Mucosa of rectum (tissue), 2 donors: Measurements from ENCODE around the gene XYLT1.

Source experiments
- H3K27ac ChIP-seq, 2 donors: one replicate each; pipeline ENCODE4 v1.7.0; 2013; ENCODE audit warnings: inconsistent platforms in 2 of 2, low read depth in 2 of 2, low read length in 2 of 2
- H3K27me3 ChIP-seq, 2 donors: one replicate each; pipeline ENCODE4 v1.7.0; 2013; ENCODE audit warnings: low read length in 2 of 2; ENCODE audit not compliant: control insufficient read depth in 2 of 2, insufficient read depth in 2 of 2
- H3K36me3 ChIP-seq, 2 donors: one replicate each; pipeline ENCODE4 v1.7.0; 2013; ENCODE audit warnings: low read length in 2 of 2; ENCODE audit not compliant: control insufficient read depth in 2 of 2, insufficient read depth in 2 of 2
- H3K4me1 ChIP-seq, 2 donors: one replicate each; pipeline ENCODE4 v1.7.0; 2013; ENCODE audit warnings: low read length in 2 of 2, mild to moderate bottlenecking in 1 of 2; ENCODE audit not compliant: control insufficient read depth in 2 of 2, insufficient read depth in 2 of 2
- H3K4me3 ChIP-seq, 2 donors: one replicate each; pipeline ENCODE4 v1.7.0; 2013; ENCODE audit warnings: low read length in 2 of 2
- H3K9ac ChIP-seq, 2 donors: one replicate each; pipeline ENCODE4 v1.7.0; 2013; ENCODE audit warnings: low read length in 2 of 2, low read depth in 1 of 2, mild to moderate bottlenecking in 1 of 2
- H3K9me3 ChIP-seq, 2 donors: one replicate each; pipeline ENCODE4 v1.7.0; 2013; ENCODE audit warnings: low read length in 2 of 2; ENCODE audit not compliant: control insufficient read depth in 2 of 2
- donor health status: healthy.
- donor health status: Normal muscosa, but diverticular disease.

Gene XYLT1

DNA sequence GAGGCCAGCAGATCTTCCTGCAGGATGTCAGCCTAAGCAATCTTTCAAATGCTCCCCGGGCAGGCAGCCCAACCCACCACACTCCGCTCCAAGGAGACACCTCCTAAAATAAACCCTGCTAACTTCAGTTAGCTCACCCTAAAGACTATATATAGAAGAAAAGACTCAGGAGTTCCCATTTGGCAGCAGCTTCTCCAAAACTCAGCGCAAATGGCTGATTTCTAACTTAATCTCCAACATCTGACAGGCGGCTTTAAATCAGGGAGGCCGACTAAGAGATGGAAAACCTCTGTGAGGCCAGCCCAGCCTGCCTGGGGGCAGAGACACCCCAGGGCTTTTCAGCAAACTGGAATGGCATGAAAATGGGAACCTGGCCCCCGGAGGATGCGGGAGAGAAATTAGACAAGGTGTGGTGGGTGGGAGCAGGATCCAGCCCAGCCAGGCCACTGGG, 91.6 kb downstream of the XYLT1 start:
- Histone ChIP-seq H3K27ac (peak overlapping the region; percentile 46 to 57), H3K9me3 (no peaks in the 10 kb centered on the region), H3K4me1 (peaks cover 10 to 18% of the 10 kb centered on the region in 2 donors), H3K9ac (peak overlapping the region in 1 of 2 donors; percentile 30), H3K36me3 (no peaks in the 10 kb centered on the region), H3K27me3 (no peaks in the 10 kb centered on the region), H3K4me3 (no peak overlapping the region)

DNA sequence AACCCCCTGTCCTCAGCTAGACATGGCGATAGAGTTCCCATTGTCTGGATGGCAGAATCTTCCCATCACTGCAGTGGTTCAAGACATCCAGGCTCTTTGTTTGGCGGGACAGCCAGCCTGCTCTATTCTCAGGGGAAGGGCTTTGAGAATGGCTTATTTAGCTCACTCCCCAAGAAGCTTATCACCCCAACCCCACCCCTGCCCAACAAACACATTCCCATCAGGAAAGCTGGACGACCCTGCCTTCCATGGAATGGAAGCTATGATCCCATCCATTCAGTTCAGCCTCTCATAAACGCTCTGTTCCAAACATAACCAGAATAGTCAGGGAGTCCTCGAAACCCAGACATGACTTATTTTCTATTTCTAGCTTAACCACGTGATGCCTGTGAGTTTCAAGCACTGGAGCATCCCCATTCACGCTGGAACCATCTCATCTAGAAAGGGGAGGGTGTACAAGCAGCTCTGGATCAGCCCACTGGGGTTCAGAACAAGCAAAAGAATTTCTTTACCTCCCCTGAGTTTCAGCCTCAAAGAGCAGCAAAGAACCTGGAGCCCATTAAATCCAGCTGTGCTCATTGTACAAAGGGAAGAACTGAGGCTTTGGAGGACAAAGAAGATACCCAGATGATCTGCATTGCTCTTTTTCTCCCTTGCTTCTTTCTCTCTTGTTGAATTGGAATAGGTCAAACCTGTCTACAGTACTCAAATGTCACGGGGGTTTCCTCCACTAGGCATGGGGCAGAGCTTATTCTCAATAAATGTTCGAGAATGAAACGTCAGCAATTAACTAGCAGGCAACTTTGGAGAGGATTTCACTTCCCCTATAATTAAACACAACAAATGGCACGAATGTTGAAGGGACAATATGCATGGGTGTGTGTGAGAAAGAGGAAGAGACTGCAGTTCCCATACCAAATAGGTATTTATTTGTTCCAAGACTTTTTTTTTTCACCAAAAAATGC, 93.1 kb downstream of the XYLT1 start:
- Histone ChIP-seq H3K9ac (no peak overlapping the region), H3K4me3 (no peak overlapping the region), H3K36me3 (no peaks in the 10 kb centered on the region), H3K27me3 (no peaks in the 10 kb centered on the region), H3K4me1 (peaks cover 10 to 18% of the 10 kb centered on the region in 2 donors), H3K9me3 (no peaks in the 10 kb centered on the region), H3K27ac (peak overlapping the region; percentile 57 to 62)

DNA sequence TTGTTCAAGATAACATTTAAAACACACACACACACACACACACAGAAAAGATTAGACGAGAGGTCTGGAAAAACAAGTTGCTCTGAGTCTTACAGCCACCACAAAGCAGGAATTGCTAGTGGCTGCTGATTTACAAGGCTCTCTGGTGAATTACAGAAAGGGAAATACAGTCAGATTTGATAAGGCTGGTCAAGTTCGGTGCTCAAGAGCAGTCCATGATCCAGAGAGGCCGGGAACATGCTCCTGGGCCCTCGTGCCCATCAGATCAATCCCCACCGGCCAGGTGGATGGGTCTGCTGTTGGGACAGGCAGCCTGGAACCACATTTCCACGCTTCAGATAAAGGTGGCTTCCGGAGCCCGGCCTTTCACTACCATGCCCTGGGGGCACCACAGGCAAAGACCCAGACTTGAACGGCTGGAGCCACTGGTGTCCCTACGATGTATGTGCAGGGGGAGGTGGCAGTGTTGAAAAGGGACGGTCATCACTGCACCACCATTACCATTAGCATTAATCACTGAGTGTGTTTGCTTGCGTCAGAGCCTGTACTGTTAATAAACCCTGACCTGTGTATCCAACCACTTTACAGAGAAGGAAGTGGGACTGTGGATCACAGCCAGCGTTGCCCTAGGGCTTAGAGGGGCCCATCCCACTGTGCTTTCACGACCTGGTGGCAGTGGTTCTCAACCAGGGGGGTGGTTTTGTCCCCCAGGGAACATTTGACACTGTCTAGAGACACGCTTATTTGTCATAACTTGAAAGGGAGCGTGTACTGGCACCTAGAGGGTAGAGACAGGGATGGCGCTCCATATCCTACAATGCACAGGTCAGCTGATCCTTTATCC, 95.1 kb downstream of the XYLT1 start:
- Histone ChIP-seq H3K4me1 (peaks cover 18 to 25% of the 10 kb centered on the region in 2 donors), H3K9ac (peak overlapping the region in 1 of 2 donors; percentile 31)

DNA sequence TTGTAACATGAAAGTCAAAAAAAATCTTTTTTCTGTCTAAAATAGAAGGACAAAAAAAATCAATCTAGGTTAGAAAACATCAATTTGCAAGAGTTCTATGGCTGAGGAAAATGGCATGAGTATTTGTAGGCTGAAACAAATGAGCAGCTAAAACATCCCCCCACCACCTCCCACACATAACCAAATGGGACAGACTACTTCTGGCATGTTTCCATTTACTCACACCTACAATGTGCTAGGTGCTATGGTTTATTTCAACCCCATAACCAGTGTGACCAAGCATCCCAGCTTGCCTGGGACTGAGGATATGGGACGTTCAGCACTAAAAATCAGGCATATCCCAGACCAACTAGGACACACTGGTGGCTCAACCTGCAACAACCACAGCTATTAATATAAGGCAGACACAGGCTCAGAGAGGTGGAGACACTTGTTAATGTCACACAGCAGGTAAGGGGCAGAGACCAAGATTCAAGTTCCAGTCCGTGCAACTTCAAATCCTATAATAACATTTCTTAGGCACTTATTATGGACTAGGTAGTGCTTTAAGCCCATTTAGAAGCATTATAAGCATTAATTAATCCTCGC, 96.0 kb downstream of the XYLT1 start:
- Histone ChIP-seq H3K4me1 (peaks cover 27 to 34% of the 10 kb centered on the region in 2 donors), H3K27ac (no peak overlapping the region), H3K27me3 (no peaks in the 10 kb centered on the region), H3K9ac (no peak overlapping the region), H3K9me3 (no peaks in the 10 kb centered on the region), H3K4me3 (no peak overlapping the region), H3K36me3 (no peaks in the 10 kb centered on the region)

More for the DNA sequence above, 95.1 kb downstream of the XYLT1 start:
- H3K9me3 ChIP-seq = no peaks in the 10 kb centered on the region
- no peak overlapping the region for H3K4me3 ChIP-seq
- H3K36me3 ChIP-seq = no peaks in the 10 kb centered on the region
- no peaks in the 10 kb centered on the region for H3K27me3 ChIP-seq
- H3K27ac ChIP-seq = peak overlapping the region; percentile 11 to 61

DNA sequence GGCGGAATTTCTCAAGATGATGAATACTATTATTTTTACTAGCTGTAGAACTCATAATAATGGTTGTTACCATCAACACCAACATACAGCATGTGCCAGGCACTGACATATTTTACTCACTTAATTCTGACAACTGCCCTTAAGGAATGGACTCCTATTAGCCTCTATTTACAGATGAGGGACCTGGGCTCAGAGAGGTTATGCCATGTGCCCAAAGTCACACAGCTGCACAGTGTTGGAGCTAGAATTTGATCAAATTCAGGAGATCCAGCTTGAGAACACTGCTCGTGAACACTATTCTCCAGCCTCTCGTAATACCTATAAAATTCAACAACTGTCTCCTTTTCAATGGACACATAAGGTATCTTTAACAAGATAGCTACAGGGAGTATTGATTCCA, 97.2 kb downstream of the XYLT1 start:
- H3K4me3 ChIP-seq = no peak overlapping the region
- no peak overlapping the region for H3K27ac ChIP-seq
- no peaks in the 10 kb centered on the region for H3K27me3 ChIP-seq
- H3K36me3 ChIP-seq = no peaks in the 10 kb centered on the region
- no peaks in the 10 kb centered on the region for H3K9me3 ChIP-seq
- H3K9ac ChIP-seq = no peak overlapping the region
- H3K4me1 ChIP-seq = peaks cover 29 to 35% of the 10 kb centered on the region in 2 donors

DNA sequence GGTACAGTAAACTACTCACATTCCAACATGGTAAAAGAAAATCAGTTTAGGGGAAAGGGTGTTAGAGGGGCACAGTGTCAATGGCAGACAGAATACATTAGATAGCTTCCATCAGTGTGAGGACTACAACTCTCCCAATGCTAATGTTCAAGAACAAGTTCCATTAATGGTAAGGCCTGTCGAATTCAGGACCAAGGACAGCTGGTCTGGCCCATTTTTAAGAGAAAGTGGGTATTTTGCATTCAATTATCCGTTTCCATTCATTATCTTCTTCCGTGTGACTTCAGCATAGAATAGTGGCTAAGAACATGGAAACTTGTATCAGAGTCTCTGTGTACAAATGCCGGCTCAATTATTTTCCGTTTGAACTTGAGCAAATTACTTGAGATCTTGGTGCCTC, 98.4 kb downstream of the XYLT1 start:
- no peak overlapping the region for H3K27ac ChIP-seq
- H3K9me3 ChIP-seq = no peaks in the 10 kb centered on the region
- H3K36me3 ChIP-seq = no peaks in the 10 kb centered on the region
- no peak overlapping the region for H3K4me3 ChIP-seq
- H3K4me1 ChIP-seq = peaks cover 24 to 32% of the 10 kb centered on the region in 2 donors
- no peak overlapping the region for H3K9ac ChIP-seq
- H3K27me3 ChIP-seq = no peaks in the 10 kb centered on the region

DNA sequence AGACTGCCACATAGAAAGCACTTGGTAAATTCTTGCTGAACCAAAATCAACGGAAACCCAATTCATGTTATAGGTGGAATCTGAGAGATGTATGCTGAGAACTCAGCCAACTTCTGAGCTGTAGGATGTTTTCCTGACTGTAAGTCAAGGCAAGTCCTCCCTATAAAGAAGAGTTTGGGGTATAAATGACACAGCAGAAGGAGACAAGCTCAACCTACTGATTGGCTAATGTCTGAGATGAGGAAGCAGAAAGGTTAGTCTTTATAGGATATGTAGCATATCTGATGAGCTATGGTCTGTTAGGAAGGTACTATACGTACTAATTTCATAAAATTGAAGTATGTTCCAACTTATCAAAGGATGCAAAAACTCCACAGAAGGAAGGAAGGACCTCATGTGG, 99.5 kb downstream of the XYLT1 start:
- Histone ChIP-seq H3K9me3 (no peaks in the 10 kb centered on the region), H3K27me3 (no peaks in the 10 kb centered on the region), H3K36me3 (no peaks in the 10 kb centered on the region), H3K4me3 (no peak overlapping the region), H3K27ac (peak overlapping the region in 1 of 2 donors; percentile 82), H3K9ac (no peak overlapping the region), H3K4me1 (peaks cover 28 to 30% of the 10 kb centered on the region in 2 donors)

DNA sequence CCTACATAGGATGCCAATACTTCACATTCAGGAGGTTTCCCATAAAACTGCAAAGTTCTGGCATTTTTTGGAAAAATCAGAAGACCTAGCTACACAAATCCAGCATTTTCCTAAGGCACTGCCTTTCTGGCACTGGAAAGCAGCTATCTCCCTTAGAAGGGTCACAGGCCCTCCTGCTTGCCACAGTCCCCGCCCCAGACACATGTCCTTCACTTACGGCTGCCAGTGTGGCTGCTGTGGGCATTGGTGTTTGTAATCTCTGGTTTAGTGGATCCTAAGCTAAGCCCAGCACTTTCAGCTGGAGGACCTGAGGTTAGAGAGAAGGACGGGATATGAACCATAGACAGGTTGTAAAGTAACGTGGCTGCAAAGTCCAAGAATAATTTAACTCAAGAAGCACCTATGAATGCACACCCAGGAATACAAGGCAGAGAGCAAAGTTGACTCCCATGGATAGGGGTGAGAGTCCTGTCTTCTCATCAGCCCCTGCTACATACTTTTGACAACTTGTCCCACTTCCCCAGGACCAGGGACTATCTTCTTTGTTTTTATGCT, 100.0 kb downstream of the XYLT1 start:
- no peak overlapping the region for H3K9ac ChIP-seq
- H3K27ac ChIP-seq = peak overlapping the region; percentile 43 to 82

DNA sequence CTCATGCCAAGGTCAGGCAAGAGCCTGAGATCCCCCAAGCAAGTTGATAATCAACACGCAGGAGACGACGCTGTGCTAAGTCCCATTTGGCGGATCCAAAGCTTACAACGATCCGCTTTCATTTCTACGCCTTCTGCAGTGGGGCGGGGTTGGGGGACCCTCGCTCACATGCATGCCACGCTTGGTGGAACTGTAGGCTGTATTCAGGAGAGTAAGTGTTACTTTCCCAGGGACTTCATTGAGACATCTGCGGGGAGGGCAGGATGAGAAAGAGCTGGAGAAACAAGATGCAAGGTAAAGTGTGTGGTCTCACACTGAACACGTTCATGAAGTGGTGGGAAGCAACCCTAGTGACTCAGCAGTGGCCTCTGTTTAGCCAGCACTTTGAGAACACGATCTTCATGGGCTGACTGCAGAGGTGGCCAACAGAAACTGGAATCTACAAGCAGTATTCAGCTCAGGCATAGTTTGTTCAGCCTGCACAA, 100.5 kb downstream of the XYLT1 start:
- Histone ChIP-seq H3K36me3 (no peaks in the 10 kb centered on the region), H3K9me3 (no peaks in the 10 kb centered on the region), H3K4me3 (no peak overlapping the region), H3K4me1 (peaks cover 22 to 33% of the 10 kb centered on the region in 2 donors), H3K27ac (peak overlapping the region; percentile 43 to 82), H3K9ac (no peak overlapping the region), H3K27me3 (no peaks in the 10 kb centered on the region)

More for the DNA sequence above, 100.0 kb downstream of the XYLT1 start:
- Histone ChIP-seq H3K4me3 (peak overlapping the region in 1 of 2 donors; percentile 21), H3K4me1 (peaks cover 27 to 32% of the 10 kb centered on the region in 2 donors), H3K27me3 (no peaks in the 10 kb centered on the region), H3K36me3 (no peaks in the 10 kb centered on the region), H3K9me3 (no peaks in the 10 kb centered on the region)
